GM21515 (cell line): ENCODE data around the gene RCL1.

Source experiments
- ATAC-seq: cut with Tn5 transposase; IDR thresholded peaks from one replicate; pipeline ENCODE4 v1.9.1; 2021; ENCODE audit not compliant: unreplicated experiment

The RCL1 gene

DNA sequence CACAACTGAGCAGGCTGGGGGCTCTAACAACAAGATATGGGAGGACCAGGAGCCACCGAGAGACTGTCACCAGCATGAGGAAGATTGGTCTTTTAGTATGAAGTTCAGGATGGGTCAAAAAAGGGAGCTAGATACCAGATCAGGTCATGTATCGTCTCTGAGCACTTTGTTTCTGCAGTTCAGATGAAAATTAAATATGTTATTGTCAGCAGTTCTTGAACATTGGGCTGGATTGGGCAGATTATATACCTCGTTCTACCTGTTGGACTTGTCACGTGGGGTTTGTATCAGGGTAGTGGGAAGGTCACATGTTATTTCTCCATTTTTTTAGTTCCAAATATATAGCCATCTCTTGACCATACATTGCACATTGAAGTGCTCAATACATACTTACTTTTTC lies 47.3 kb downstream of the RCL1 start:
- no peak for ATAC-seq

DNA sequence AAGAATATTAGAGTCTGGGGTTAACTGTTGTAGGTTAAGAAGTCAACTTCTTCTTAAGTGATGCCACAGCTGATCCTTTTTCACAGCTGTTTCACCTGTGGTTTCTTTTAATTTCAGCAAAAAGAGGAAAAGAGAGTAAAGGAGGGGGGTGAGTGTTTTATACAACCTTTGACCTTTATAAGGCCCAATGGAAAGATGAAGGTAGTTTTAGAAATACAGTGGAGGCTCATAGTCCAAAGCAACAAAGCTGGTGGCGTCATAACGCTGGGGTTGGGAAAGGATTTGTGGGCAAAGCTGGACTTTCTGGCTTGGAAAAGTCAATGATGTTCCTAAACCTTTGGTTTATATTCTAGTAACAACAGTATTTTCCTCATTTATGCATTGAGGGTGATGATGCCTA lies 49.5 kb downstream of the RCL1 start:
- ATAC-seq, result no peak

DNA sequence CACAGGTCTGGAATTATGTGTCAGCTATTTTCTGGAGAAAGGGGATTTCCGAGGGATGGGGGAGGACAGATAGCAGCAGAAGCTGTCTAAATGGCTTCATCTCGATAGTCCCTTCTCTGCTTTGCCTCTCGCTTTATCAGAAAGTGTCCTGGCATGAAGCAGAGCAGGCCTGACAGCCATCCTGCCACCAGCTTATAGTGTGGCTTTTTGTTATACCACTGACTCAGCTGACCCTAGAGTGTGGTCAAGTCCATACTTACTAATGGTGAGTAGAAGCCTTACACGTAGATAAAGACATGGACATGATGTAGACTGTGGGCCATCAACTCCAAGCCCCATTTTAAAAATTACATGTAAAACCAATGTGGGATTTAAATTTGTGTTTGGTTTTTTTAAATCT lies 50.0 kb downstream of the RCL1 start:
- ATAC-seq, result no peak

DNA sequence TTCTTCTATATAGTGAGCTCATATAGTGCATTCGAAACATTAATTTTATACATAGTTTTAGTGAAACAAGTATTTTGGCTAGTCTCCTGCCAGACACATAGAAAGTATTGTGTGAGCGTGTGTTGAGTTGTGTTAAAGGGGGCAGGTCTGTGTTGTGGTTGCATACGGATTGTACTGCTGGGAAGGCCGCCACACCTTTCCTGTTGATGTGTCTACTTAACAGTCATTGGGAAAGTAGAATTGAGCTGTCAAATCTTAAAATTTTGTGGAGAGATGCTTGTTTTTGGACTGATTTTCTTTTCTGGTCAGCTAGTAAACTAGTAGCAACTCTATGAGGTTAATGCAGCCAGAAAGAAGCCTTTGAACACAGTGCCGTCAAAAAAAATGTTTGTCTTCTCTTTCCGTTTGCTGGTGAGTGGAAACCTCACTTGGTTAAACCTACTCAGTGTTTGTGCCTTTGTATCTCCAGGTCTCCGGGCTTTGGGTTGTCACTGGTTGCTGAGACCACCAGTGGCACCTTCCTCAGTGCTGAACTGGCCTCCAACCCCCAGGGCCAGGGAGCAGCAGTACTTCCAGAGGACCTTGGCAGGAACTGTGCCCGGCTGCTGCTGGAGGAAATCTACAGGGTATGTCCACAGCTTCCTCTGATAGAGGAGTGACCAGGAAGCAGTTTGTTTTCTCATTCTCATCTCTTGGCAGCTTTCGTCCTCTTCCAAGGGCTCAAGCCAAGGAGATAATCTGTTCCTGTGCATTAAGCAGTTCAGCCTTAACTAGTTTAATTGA lies 51.5 kb downstream of the RCL1 start:
- ATAC-seq, result no peak

DNA sequence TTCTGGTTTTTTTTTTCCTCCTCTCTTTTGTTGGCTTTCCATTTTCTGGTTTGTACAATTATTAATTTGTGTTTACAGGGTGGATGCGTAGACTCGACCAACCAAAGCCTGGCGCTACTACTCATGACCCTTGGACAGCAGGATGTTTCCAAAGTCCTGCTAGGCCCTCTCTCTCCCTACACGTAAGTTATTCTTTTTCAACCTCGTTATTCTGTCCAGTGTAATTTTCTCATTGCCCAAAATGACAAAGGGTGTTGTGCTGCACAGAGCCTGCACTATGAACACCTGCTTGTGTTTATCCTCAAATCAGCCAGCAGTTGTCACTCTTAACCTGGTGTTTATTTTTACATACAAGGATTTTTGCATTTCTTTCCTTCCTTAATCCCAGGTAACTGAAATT lies 56.6 kb downstream of the RCL1 start:
- ATAC-seq, result no peak

DNA sequence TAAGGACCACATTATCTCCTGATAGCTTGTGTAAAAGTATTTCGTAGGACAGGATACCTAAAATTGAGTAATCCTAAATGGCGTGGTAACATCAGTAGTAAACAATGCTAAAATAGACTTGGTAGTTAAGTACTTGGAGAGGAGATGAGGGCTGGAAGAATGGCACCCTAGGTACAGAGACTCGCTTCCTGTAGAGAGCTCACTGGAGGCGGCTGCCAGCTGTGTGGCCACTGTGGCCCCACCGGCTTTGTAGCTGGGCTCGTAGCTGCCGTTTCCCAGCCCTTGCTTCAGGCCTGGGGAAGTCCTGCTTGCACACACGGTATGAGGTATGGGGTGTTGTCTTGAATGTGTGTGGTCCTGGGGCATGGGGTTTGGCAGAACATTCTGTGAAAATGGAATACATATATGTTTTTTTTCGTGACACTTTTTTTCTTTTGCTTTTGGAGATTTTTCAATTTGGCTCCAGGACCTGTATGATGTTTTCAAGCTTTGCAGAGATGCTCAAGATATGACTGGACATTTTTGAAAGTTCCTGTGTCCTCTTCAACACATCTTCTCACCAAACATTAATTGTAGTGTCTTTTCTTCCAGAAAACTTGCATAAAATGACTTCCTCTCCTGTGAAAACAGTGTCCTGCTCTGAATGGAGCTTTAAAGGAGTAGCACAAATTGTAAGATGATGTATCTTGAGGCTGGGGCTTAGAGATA lies 58.0 kb downstream of the RCL1 start:
- ATAC-seq, result no peak

DNA sequence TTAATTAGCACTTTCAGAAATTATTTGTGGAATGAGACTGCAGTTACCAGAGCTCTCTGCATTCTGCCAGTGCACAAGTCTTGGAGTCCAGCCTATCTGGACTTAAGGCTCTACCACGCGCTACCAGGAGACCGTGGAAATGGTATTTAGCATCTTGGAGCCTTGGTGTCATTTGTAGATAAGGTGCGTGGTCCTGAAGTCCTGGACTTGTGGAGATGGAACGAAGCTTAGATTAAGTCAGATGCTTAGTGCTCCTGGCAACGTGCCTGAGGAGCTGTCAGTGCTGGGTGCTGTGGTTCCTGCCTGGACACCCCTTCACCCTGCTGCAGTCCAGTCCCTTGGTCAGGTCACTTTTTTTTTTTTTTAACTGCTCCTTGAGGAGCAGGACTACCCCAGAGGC lies 59.7 kb downstream of the RCL1 start:
- ATAC-seq, result no peak

DNA sequence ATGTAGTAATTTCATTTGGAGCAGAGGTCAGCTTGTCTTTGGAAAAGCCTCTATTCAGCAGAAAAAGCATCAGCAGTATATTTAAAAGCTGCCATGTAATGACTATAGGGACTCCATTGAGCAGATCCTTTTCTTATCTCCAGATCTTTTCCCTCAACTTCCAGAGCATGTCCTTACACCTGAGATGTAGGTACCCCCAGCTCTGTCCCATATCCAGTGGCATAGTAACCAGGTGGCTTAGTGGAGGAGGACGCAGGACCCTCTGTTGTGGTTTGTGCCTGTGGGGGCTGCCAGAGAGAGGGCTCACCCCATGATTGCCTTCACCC lies 61.5 kb downstream of the RCL1 start:
- no peak for ATAC-seq

DNA sequence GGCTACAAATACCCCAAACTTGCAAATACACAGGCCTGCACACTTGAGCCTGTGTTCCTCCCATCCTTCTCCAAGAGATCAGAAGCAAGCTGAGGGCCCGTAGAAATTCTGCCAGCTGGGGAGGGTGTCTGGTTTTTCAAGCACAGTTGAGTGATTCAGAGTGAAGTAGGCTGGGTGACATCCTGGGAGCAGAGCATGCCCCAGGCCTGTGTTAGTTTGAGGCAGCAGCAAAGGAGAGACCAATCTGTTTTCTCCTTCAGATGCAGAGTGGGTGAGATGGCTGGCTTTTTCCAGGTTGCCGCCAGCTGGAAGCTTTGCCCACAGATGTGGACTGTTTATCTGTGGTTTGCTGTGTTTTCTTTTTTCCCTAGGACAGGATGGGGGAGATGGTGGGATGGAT lies 63.1 kb downstream of the RCL1 start:
- no peak for ATAC-seq

DNA sequence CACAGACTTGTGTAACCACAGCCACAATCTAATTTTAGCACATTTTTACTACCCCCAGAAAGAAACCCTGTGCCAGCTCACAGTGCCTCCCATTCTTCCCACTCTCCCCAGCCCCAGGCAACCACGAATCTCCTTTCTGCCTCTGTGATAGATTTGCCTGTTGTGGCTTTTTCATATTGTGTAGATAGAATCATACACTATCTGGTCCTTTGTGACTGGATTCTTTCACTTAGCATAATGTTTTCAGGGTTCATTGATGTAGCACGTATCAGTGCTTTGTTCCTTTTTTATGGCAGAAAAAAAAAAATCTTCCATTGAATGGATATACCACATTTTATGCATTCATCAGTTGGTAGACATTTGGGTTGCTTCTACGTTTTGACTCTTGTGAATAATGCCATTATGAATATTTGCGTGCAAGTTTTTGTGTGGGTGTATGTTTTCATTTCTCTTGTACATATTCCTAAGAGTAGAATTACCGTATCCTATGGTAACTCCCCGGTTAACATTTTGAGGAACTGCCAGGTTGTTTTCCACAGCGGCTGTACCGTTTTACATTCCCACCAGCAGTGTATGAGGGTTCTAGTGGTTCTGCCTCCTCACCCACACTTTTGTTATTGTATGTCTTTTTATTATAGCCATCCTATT lies 64.5 kb downstream of the RCL1 start:
- ATAC-seq, result no peak

DNA sequence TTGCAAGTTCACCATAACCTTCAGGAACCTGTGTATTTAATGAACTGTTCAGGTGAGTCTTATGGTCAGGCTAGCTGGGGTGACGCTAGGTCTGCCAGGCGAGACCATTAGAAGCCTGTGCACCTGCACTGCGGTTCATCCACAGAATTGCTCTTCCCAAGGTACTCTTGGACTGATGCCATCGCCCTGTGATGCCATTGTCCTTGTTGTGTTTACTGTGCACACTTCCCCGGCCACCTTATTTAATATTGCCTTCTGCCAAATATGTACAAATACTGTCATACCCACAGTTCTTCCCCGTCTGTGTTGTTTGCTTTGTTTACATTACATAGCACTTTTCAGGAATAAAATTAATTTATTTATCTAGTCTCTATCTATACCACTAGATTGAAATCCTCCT lies 66.3 kb downstream of the RCL1 start:
- ATAC-seq, result no peak

DNA sequence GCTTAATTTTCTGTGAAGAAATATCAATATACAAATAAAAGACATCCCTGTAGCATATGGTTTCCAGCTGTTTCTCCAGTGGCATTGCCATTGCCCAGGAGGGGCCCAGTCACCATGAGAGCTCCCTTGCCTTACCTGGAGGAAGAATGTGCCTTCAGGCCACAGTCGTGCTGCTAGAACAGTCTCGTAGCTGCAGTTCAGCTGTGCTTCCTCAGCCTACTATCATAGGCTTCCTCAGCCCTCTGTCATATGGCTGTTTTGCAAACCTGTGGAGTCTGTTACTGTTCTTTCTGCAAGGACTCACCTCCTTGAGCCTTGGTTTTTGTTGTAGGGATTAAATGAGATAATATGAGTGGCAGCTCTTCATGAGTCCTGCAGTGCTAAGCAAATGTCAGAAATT lies 67.6 kb downstream of the RCL1 start:
- no peak for ATAC-seq

DNA sequence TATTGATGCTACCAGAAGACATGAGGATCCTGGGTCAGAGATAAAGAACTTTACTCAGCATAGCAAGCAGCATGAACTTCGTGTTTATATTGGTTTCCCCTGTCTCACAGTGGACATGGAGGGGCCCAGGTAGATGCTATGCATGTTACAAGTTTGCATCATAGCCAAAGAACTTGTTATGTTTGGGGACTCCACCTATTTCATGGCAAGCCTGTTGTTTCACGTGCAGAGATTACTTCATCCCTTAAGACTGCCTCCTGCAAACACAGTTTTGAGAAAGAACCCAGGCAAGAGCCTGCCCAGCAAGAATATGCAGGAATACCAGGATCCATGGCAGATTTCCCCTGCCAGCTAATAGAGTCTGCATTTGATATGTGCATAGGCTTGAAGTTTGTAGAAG lies 68.4 kb downstream of the RCL1 start:
- no peak for ATAC-seq

DNA sequence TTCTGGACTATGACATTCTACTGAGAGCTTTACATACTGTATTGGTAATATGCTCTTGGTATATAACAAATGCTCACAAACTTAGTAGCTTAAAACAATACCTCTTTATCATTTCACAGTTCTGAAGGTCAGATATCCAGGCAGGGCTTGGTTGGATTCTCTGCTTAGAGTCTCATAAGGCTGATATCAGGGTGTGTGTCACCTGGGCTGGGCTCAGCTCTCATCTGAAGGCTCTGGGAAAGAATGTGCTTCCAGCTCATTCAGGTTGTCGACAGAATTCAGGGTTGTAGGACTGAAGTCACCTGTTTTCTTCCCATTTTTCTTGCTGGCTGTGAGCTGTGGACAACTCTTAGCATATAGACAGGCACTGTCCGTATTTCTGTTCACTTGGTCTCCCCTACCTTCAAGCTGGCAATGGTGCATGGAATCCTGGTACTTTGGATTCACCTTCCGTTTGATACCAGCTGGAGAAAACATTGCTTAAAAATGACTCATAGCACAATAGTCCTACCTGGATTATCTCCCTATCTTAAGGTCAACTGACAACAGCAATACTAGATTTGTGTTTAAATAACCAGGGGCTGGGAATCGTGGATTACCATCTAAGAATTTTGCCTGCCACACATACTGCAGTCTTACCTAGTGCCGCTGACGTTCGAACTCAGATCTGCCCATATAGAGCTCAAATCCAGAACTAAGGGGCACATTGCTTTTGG lies 69.2 kb downstream of the RCL1 start:
- ATAC-seq, result no peak

DNA sequence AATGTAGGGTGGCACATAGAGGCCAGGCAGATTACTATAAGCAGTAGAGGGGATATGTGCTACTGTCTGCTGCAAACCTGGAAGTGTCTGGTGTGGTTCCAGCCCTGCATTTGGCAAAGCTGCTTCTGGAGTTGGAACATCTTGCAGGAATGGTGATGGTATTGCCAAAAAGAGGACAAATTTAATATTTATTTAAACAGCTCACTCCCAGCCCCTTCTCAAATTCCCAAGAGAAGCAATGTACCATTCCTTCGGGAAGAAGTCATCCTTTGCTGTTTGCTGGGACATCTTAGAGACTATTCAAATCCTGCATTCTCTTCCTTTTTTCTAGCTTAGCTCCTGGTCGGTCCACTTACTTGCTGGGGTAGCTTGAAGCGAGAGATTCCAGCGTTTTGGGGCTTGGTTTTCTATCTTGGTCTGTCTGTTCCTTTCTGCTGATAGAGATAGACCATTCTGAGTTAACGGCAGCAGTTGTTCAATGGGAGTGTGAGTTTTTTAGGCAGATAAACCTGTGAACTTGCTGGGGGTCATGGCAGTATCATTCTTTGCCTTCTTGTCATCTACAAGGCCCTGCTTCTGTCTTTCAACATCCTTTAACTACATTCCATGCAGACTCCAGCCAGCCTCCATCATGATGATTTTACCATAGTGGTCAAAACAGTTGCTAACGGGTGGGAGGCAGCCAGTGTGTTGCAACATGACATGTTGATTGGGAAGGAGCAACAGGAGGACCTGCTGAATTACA lies 69.9 kb downstream of the RCL1 start:
- no peak for ATAC-seq

DNA sequence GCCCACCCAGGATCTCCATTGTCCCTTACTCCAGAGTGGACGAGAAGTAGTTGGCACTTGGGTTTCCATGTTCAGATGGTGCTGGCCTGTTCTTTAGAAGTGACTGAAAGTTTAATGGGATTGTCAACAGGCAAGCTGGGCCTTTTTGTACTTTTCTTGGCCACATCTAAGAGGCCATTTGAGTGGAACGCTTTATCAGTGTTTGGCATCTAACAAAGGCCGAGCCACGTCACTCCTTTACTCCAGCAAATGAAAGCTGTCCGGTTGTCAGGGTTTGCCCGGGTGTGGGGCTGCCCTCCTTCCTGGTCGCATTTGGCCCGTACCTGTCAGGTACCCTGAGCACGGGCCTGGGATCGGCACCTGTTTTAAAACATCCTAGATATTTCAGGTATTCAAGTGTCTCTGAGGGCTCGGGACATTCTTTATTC lies 71.5 kb downstream of the RCL1 start:
- ATAC-seq, result no peak

DNA sequence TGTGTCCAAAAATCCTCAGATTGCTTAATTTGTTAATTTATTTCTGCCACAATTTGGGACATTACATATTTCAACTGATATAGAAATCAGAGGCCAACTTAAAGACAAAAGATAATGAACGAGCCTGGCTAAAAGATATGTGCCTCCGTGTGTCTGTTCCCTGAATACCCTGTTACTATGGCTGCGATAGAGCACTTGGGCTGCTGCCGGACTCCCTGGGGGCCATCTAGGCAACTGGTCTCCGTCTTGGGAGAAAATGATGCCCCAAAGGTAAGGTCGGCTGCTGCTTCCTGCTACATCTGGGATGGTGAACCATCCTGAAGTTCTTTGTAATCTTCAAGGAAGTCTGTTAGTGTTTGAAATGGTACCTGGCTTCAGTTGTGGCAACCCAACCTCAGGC lies 72.0 kb downstream of the RCL1 start:
- ATAC-seq, result no peak

DNA sequence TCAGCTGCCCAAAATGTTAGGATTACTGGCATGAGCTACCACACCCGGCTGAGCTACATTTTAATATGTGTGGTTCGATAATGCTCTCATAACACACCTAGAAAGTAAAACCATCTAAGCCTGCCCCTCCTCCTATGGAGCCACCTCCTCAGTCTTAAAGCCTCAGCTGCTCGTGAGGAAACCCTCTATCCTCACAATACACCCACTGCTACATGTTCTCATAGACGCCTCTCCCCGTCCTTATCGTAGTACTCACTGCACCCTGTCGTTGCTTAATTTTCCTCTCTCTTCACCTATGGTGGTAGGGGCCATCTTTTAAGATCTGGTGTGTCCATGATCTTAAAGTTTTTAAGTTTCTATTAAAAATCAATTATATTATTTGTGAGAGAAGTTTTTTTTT lies 72.9 kb downstream of the RCL1 start:
- ATAC-seq, result no peak

DNA sequence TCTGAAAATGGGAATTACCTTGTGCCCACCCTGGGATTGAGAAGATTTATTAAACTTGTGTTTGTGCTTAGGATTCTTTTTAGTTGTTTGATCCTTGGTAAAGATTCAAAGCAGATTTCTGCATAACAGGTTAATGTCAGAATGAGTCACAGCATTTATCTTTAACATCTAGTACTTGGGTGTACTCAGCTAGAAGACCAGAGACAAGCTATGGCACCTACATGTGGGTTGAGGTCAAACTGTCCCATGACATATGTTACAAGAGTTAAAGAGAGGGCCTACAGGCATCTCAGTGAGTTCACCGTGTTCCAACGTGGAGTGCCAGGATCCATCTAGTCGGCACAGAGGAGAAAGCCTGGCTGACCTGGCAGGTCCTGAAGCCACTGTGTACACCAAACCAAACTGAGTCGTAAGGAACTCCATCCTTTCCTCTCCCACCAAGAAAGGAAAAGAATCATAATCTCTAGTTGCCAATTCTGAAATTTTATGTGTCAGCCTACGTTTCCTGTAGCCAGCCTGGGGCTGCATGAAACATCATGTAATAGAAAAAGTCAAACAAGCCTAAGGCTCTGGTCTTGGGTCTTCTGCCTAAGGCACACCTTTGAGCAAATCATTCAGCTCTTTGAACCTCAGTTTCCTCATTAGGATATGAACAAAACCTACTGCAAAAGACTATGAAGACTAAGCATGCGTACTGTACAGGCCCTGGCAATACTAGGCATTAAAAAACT lies 73.7 kb downstream of the RCL1 start:
- no peak for ATAC-seq

DNA sequence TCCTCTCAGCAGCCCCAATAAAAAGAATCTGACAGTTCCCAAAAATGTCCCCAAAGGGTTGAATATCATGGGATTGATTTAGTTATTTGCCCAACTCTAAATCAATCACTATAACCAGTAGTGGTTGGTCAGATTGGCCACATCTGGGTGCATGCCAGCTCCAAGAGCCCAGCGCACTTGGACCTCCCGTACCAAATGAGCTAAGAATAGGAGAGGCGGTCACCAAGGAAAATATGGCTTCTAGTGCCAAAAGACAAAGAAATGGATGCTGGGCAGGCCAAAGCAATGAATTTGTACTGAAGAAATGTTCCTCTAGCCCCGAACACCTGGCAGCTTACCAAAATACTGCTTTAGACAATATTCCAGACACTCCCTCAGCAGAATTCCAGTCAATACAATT lies 80.3 kb downstream of the RCL1 start:
- ATAC-seq, result no peak
